HG03457 (cell line): ENCODE results near the gene ATRNL1.
"Not testable (repeated sequence)": the region's sequence is repeated elsewhere in the genome, so short reads cannot be mapped to it uniquely, and the experiment has no call there.

Experiments
- ATAC-seq: cut with Tn5 transposase; IDR thresholded peaks from one replicate; pipeline ENCODE4 v1.9.1; 2021; ENCODE audit warnings: moderate number of reproducible peaks; ENCODE audit not compliant: unreplicated experiment

Gene ATRNL1

GRCh38 chr10:115214829-115215228, 121.7 kb downstream of the ATRNL1 start:
- no peak for ATAC-seq

DNA sequence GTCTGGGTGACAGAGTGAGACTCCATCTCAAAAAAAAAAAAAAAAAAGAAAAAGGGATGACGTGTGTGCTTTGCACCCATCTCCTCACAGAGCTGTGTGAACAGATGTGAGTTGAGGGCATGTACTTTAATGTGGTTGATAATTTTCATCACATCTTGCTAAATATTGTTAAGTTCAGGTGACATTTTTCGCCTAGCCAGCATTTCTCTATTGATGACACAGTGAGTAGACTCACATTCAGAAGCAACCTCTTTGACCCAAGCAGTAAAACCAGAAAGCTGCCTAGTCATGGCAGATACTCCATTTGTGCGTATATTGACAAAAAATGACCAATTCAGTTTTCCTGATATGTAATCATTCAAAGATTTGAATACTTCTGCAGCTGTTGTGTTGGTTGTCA, 126.0 kb downstream of the ATRNL1 start:
- no peak for ATAC-seq

GRCh38 chr10:115222039-115222438, 128.9 kb downstream of the ATRNL1 start:
- no peak for ATAC-seq

DNA sequence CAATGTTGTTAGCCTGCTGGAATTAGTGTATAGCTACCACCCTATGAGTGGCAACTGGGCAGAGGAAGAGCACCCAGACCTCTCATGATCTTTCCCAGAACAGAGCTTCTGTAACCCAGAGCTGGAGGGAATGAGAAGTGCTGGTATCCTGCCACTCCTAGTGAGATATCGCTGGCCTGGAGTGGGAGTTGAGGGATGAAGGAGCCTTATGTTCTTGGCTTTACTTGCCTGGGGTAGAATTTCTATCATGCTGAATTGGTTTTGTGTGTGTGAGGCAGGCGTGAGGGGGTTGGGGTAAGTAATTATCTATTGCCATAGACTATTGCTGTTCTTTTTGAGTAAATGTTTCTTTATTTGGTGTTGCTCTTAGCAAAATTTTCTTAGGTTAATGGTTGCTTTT, 146.6 kb downstream of the ATRNL1 start:
- no peak for ATAC-seq

DNA sequence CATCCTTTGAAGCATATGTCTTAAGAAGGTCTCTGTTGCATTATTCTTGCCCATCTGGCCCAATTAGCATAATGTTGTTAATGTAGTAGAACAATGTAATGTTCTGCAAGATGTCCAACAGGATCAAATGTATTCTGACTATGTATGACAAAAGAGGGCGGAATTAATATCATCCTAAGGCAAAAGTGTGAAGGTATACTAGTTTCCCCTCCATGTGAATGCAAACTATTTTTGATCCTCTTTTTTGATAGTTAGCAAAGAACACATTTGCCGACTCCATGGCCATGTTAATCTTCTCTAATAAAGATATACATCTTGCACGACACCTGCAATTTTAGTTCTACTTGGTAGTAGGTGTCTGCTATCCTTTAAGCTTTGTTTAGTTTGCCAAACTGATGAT, 157.6 kb downstream of the ATRNL1 start:
- no peak for ATAC-seq

DNA sequence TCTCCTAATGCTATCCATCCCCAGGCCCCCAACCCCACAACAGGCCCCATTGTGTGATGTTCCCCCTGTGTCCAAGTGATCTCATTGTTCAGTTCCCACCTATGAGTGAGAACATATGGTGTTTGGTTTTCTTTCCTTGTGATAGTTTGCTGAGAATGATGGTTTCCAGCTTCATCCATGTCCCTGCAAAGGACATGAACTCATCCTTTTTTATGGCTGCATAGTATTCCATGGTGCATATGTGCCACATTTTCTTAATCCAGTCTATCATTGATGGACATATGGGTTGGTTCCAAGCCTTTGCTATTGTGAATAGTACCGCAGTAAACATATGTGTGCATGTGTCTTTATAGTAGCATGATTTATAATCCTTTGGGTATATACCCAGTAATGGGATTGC, 160.6 kb downstream of the ATRNL1 start:
- not testable (repeated sequence) for ATAC-seq

GRCh38 chr10:115272482-115272881, 179.3 kb downstream of the ATRNL1 start:
- no peak for ATAC-seq

DNA sequence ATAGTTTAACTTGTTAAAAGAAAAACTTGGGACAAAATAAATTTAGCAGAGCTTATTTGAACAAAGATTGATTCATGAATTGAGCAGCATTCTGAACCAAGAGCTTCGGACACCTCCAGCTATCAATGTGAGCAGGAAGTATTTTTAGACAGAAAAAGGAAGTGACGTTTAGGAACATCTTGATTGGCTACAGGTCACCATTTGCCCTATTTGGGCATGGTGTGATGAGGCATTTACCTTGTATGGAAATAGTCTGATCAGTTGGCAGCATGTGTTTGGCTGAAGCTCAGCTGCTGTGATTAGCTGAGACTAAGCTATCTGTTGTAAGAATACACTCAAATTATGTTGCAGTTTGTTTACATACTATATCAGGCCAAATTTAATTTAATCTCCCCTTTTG, 185.1 kb downstream of the ATRNL1 start:
- ATAC-seq: no peak

- no peak for ATAC-seq
These were observed 202.1 kb downstream of the ATRNL1 start for GRCh38 chr10:115295213-115295805.

DNA sequence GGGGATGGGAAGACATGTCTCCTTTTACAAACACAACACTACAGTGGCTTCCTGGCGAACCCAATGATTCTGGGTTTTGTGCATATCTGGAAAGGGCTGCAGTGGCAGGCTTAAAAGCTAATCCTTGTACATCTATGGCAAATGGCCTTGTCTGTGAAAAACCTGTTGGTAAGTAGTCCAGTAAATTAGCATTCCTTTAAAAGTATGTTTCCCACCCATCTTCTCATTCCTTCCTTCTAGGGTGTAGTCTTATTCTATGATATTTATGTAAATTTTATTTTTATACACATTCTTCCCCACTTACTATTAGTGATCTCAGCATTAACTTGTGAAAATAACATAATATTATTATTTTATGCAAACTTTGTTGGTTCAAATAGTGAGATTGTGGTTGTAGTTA, 206.9 kb downstream of the ATRNL1 start:
- no peak for ATAC-seq

DNA sequence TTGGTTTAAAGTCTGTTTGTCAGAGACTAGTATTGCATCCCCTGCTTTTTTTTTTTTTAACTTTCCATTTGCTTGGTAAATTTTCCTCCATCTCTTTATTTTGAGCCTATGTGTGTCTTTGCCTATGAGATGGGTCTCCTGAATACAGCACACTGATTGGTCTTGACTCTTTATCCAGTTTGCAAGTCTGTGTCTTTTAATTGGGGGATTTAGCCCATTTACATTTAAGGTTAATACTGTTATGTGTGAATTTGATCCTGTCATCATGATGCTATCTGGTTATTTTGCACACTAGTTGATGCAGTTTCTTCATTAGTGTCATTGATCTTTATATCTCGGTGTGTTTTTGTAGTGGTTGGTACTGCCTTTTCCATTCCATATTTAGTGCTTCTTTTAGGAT, 226.5 kb downstream of the ATRNL1 start:
- ATAC-seq: not testable (repeated sequence)

GRCh38 chr10:115321360-115321759, 228.2 kb downstream of the ATRNL1 start:
- ATAC-seq: no peak

DNA sequence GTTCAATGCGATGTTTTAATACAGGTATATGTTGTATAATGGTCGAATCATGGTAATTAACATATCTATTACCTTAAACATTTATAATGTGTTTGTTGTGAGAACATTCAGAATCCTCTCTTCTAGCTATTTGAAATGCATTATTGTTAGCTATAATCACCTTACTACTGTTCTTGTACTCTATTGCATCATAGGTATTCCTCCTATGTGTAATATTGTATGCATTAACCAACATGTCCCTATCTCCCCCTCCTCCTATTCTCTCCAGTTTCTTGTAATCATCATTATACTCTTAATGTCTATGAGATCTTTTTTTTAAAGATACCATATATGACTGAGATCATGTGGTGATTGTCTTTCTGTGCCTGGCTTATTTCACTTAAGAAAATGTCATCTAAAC, 235.2 kb downstream of the ATRNL1 start:
- no peak for ATAC-seq

GRCh38 chr10:115335366-115335765, 242.2 kb downstream of the ATRNL1 start:
- no peak for ATAC-seq

GRCh38 chr10:115355162-115355760, 262.1 kb downstream of the ATRNL1 start:
- ATAC-seq: peak; percentile 76

GRCh38 chr10:115367920-115368319, 274.8 kb downstream of the ATRNL1 start:
- not testable (repeated sequence) for ATAC-seq

- no peak for ATAC-seq
These were observed 285.9 kb downstream of the ATRNL1 start for GRCh38 chr10:115379064-115379463.

GRCh38 chr10:115384665-115385064, 291.5 kb downstream of the ATRNL1 start:
- no peak for ATAC-seq

- ATAC-seq: no peak
These were observed 297.4 kb downstream of the ATRNL1 start for GRCh38 chr10:115390607-115391006.

DNA sequence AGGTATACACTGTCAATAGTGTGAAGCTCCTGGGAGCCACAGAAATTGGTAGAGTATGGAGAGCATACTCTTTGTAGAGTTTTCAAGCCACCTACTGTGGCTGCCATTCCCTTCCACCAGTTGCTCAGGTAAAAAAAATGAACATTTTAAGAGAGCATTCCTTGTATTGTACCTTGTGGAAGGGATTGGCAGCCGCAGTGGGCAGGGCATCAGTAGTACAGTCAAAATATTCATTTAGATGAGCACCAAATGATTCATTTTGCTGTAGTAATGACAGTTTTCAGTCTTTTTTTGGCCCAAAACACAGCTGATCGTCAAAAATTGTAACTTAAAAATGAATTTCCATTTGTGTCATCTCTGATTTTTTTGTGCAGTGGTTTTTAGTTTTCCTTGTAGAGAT, 304.9 kb downstream of the ATRNL1 start:
- no peak for ATAC-seq

DNA sequence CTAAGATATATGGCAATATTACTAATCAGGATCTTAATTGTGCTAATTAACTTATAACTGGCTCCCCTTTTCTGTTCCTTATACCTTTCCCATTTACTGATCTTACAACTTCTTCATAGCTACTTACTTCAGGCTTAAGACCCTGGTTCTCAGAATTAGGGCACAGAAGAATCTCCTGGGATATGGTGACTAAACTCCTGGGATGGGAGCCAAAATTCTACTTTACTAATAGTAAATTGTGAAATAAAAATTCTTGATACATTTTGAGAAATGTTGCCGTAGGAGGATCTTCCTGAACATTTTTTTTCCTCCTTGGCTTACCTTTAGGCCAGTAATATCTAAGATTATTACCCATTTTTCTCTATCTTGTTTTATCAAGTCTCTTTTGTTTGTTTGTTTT, 309.5 kb downstream of the ATRNL1 start:
- no peak for ATAC-seq

DNA sequence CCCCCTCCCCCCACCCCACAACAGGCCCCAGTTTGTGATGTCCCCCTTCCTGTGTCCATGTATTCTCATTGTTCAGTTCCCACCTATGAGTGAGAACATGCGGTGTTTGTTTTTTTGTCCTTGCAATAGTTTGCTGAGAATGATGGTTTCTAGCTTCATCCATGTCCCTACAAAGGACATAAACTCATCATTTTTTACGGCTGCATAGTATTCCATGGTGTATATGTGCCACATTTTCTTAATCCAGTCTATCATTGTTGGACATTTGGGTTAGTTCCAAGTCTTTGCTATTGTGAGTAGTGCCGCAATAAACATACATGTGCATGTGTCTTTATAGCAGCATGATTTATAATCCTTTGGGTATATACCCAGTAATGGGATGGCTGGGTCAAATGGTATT, 312.7 kb downstream of the ATRNL1 start:
- not testable (repeated sequence) for ATAC-seq

DNA sequence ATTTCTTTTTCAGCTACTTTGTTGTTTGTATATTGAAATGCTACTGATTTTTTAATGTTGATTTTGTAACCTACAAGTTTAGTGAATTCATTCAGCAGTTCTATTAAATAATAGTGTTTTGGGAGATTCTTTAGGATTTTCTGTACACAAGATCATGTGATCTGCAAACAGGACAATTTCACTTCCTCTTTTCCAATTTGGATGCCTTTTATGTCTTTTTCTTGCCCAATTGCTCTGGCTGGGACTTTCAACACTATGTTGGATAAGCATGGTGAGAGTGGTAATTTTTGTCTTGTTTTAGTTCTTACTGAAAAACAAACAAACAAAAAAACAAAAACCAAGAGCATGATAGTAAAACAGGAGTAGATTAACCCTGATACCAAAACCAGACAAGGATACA, 316.2 kb downstream of the ATRNL1 start:
- ATAC-seq: no peak
